Peyer's patch (tissue), 4 donors: ENCODE data around the gene CSMD2.

ENCODE experiments used
- CTCF ChIP-seq, 6 experiments: fragments of 450-650 bp in 4 of 6; fragments of 200-600 bp in 2 of 6; sonication (generic) in 1 of 6; IDR thresholded peaks; one replicate each; pipeline ENCODE4 v1.5.1; 2017 to 2019; ENCODE audit warnings: antibody characterized with exemption in 6 of 6, mild to moderate bottlenecking in 3 of 6, moderate library complexity in 1 of 6
- POLR2A ChIP-seq, 2 donors: fragments of 450-650 bp; IDR thresholded peaks; one replicate each; pipeline ENCODE4 v1.5.1; 2017; ENCODE audit warnings: antibody characterized with exemption in 2 of 2, mild to moderate bottlenecking in 2 of 2, moderate library complexity in 2 of 2

- TF ChIP-seq POLR2A (IDR thresholded peaks at IDR 0.05) (no peak), CTCF (IDR thresholded peaks at IDR 0.05) (no peak)
Measured at GRCh38 chr1:34132161-34132420, 32.9 kb downstream of the CSMD2 start.
